NB4 (cell line): ENCODE measurements around the gene KRTAP19-2.
A peak's percentile ranks its signal among the peaks of the same experiment; 100 is the strongest.

Source experiments
- DNase-seq: peaks from one replicate; pipeline ENCODE4 v3.0.0; 2010; ENCODE audit warnings: low read depth
- H3K4me3 ChIP-seq: one replicate; pipeline ENCODE4 v1.5.1; 2011; ENCODE audit warnings: mild to moderate bottlenecking, low read depth, low read length, moderate library complexity
- CTCF ChIP-seq: IDR thresholded peaks from one replicate; pipeline ENCODE4 v1.5.1; 2012; ENCODE audit warnings: low read depth, low read length
- MAX ChIP-seq: IDR thresholded peaks from 2 replicates; pipeline ENCODE4 v1.6.1; 2011; ENCODE audit warnings: low read depth, low read length
- MYC ChIP-seq: IDR thresholded peaks from 2 replicates; pipeline ENCODE4 v1.6.1; 2011; ENCODE audit warnings: low read depth, low read length
- POLR2A ChIP-seq: IDR thresholded peaks from 2 replicates; pipeline ENCODE4 v1.6.1; 2011; ENCODE audit warnings: mild to moderate bottlenecking; ENCODE audit not compliant: insufficient read length; ENCODE audit errors: extremely low read depth

KRTAP19-2 gene

GRCh38 chr21:30468900-30469714 lies 18.1 kb downstream of the KRTAP19-2 start:
- TF ChIP-seq MAX: no peak
- TF ChIP-seq MYC: no peak
- TF ChIP-seq POLR2A: no peak
- TF ChIP-seq CTCF: no peak
- no peak for DNase-seq
- H3K4me3 ChIP-seq: no peak overlapping the region

- TF ChIP-seq CTCF (peak; percentile 58), MYC (no peak), MAX (no peak), POLR2A (no peak)
- DNase-seq: peak; percentile 25
- H3K4me3 ChIP-seq: no peak overlapping the region
Observed at GRCh38 chr21:30463713-30464112, 23.5 kb downstream of the KRTAP19-2 start.

GRCh38 chr21:30448514-30448913 lies 38.7 kb downstream of the KRTAP19-2 start:
- TF ChIP-seq CTCF: no peak
- no peak for TF ChIP-seq POLR2A
- no peak for TF ChIP-seq MYC
- TF ChIP-seq MAX: no peak
- no peak for DNase-seq

GRCh38 chr21:30447056-30447455 lies 40.2 kb downstream of the KRTAP19-2 start:
- H3K4me3 ChIP-seq: no peak overlapping the region
- DNase-seq: no peak
- TF ChIP-seq MYC (no peak), POLR2A (no peak), MAX (no peak), CTCF (no peak)

More at GRCh38 chr21:30448514-30448913, 38.7 kb downstream of the KRTAP19-2 start:
- no peak overlapping the region for H3K4me3 ChIP-seq

GRCh38 chr21:30444204-30444603 lies 43.0 kb downstream of the KRTAP19-2 start:
- DNase-seq: no peak
- no peak for TF ChIP-seq MAX
- no peak for TF ChIP-seq POLR2A
- no peak for TF ChIP-seq MYC
- no peak for TF ChIP-seq CTCF
- no peak overlapping the region for H3K4me3 ChIP-seq

GRCh38 chr21:30443226-30443625 lies 44.0 kb downstream of the KRTAP19-2 start:
- no peak for DNase-seq
- no peak overlapping the region for H3K4me3 ChIP-seq
- TF ChIP-seq POLR2A (no peak), MYC (no peak), MAX (no peak), CTCF (no peak)
